DOHH2 (cell line): ENCODE results near the gene GUK1.

ENCODE experiments used
- H3F3A ChIP-seq: fragments of 200-600 bp; sonication (generic), shearing (Covaris generic); 2 replicates; pipeline ENCODE4 v1.6.0; 2016; ENCODE audit warnings: antibody characterized with exemption, mild to moderate bottlenecking; ENCODE audit not compliant: control insufficient read depth, insufficient read depth
- H3K27ac ChIP-seq: fragments of 200-600 bp; sonication (generic); 2 replicates; pipeline ENCODE4 v1.5.1; 2014; ENCODE audit warnings: low read depth, mild to moderate bottlenecking, low read length, moderate library complexity
- H3K27me3 ChIP-seq: fragments of 200-600 bp; sonication (generic); 2 replicates; pipeline ENCODE4 v1.6.1; 2014; ENCODE audit warnings: mild to moderate bottlenecking, low read length, mixed read lengths; ENCODE audit not compliant: control insufficient read depth
- H3K36me3 ChIP-seq: fragments of 200-600 bp; sonication (generic); 2 replicates; pipeline ENCODE4 v1.6.1; 2014; ENCODE audit warnings: mild to moderate bottlenecking, low read length, moderate library complexity, mixed read lengths; ENCODE audit not compliant: control insufficient read depth
- H3K4me1 ChIP-seq: fragments of 200-600 bp; sonication (generic); 2 replicates; pipeline ENCODE4 v1.6.1; 2014; ENCODE audit warnings: mild to moderate bottlenecking, low read length, mixed read lengths; ENCODE audit not compliant: control insufficient read depth
- H3K4me2 ChIP-seq: fragments of 200-600 bp; sonication (generic); 2 replicates; pipeline ENCODE4 v1.6.0; 2014; ENCODE audit warnings: mild to moderate bottlenecking, low read length, moderate library complexity
- H3K4me3 ChIP-seq: fragments of 200-600 bp; sonication (generic); 2 replicates; pipeline ENCODE4 v1.5.1; 2014; ENCODE audit warnings: mild to moderate bottlenecking, low read length, mixed read lengths
- H3K79me2 ChIP-seq: fragments of 200-600 bp; sonication (generic); 2 replicates; pipeline ENCODE4 v1.6.1; 2014; ENCODE audit warnings: mild to moderate bottlenecking, low read length, mixed read lengths; ENCODE audit not compliant: control insufficient read depth
- H3K9me2 ChIP-seq: fragments of 200-600 bp; sonication (generic); replicated peaks from 2 replicates; pipeline ENCODE4 v1.6.1; 2014; ENCODE audit warnings: mild to moderate bottlenecking, low read length, mixed read lengths; ENCODE audit not compliant: control insufficient read depth
- H3K9me3 ChIP-seq: fragments of 200-600 bp; sonication (generic); 2 replicates; pipeline ENCODE4 v1.6.1; 2014; ENCODE audit warnings: antibody characterized with exemption, low read length, mixed read lengths; ENCODE audit not compliant: control insufficient read depth, insufficient read depth
- H4K20me1 ChIP-seq: fragments of 200-600 bp; sonication (generic); 2 replicates; pipeline ENCODE4 v1.6.0; 2014; ENCODE audit warnings: low read depth, mild to moderate bottlenecking, antibody characterized with exemption, low read length, moderate library complexity; ENCODE audit not compliant: control insufficient read depth, insufficient read depth
- EZH2phosphoT487 ChIP-seq: fragments of 200-600 bp; sonication (generic); IDR thresholded peaks from 2 replicates; pipeline ENCODE4 v1.6.1; 2017; ENCODE audit warnings: borderline replicate concordance, mild to moderate bottlenecking, antibody characterized with exemption, low read length, moderate library complexity, mixed read lengths
- TF ChIP-seq, protein P1 (sequence below): fragments of 200-600 bp; sonication (generic); IDR thresholded peaks from one replicate; pipeline ENCODE4 v1.5.1; 2014; ENCODE audit warnings: antibody characterized with exemption, mild to moderate bottlenecking, low read depth, low read length; ENCODE audit not compliant: poor library complexity, severe bottlenecking

The GUK1 gene

DNA sequence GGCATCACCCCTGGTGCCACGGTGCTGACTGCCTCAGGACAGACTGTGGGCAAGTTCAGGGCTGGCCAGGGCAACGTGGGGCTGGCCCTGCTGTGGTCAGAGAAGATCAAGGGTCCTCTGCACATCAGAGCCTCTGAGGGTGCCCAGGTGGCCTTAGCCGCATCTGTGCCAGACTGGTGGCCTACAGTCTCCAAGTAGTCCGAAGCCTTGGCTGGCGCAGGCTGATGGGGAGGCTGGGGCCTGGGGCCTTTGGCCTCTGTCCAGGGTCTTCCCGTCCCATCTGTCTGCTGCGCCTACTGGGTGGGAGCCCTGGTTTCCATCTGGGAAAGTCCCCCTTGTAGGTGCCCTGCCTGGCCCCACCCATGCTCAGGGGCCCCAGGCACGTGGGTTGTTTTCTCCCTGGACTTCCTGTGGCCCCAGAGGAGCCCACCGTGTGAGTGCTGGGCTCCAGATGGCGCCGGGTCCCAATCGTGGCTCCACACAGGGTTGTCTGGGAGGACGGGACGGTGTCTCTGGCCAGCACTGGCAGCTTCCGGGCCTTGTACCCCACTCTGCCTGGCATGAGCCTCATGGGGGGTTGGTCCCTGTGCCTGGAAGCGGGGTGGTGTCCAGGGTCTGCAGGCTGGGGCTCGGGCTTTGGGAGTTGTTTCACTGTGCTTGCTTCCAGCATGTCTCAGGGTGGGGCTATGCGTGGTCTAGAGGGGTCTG lies 35.4 kb downstream of the GUK1 start:
- H3K27me3 ChIP-seq, result no peaks in the 10 kb centered on the region
- no peak overlapping the region for H3K4me2 ChIP-seq
- peaks cover 22% of the 10 kb centered on the region for H3K79me2 ChIP-seq
- H3K27ac ChIP-seq, result no peak overlapping the region
- H3K9me2 ChIP-seq, result no peaks in the 10 kb centered on the region
- peaks cover 9% of the 10 kb centered on the region; the same call in 1 of the 2 replicates for H3K36me3 ChIP-seq
- H3K9me3 ChIP-seq, result peaks cover 5% of the 10 kb centered on the region; the same call in 1 of the 2 replicates
- peaks cover 3% of the 10 kb centered on the region; the same call in 1 of the 2 replicates for H3K4me1 ChIP-seq
- H3K4me3 ChIP-seq, result no peak overlapping the region
- H4K20me1 ChIP-seq, result no peaks in the 10 kb centered on the region
- no peaks in the 10 kb centered on the region for H3F3A ChIP-seq
- TF ChIP-seq, protein P1, sequence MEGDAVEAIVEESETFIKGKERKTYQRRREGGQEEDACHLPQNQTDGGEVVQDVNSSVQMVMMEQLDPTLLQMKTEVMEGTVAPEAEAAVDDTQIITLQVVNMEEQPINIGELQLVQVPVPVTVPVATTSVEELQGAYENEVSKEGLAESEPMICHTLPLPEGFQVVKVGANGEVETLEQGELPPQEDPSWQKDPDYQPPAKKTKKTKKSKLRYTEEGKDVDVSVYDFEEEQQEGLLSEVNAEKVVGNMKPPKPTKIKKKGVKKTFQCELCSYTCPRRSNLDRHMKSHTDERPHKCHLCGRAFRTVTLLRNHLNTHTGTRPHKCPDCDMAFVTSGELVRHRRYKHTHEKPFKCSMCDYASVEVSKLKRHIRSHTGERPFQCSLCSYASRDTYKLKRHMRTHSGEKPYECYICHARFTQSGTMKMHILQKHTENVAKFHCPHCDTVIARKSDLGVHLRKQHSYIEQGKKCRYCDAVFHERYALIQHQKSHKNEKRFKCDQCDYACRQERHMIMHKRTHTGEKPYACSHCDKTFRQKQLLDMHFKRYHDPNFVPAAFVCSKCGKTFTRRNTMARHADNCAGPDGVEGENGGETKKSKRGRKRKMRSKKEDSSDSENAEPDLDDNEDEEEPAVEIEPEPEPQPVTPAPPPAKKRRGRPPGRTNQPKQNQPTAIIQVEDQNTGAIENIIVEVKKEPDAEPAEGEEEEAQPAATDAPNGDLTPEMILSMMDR, result no peak
- no peak for TF ChIP-seq EZH2phosphoT487

DNA sequence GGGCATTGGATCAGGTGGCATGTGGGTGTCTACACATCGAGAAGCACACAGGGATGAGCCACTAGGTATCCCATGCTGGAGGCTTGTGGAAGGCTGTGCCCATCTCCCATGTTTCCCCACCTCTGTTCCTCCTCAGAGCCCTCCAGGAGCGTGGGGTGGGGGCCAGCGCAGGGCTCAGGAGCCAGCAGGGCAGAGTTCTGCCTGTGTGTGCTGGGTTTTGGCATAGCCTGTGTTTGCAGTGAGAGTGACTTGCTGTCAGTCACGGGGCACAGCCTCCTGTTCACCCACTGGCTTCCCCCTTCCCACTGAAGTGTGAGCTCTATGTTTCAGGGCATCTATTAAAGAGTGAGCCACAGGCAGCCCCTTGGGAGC lies 35.9 kb downstream of the GUK1 start:
- H3F3A ChIP-seq, result no peaks in the 10 kb centered on the region
- peaks cover 22% of the 10 kb centered on the region for H3K79me2 ChIP-seq
- H3K4me1 ChIP-seq, result peaks cover 3% of the 10 kb centered on the region; the same call in 1 of the 2 replicates
- peaks cover 5% of the 10 kb centered on the region; the same call in 1 of the 2 replicates for H3K9me3 ChIP-seq
- H3K4me2 ChIP-seq, result no peak overlapping the region
- no peaks in the 10 kb centered on the region for H3K9me2 ChIP-seq
- H3K27ac ChIP-seq, result no peak overlapping the region
- H4K20me1 ChIP-seq, result no peaks in the 10 kb centered on the region
- H3K27me3 ChIP-seq, result no peaks in the 10 kb centered on the region
- no peak for TF ChIP-seq EZH2phosphoT487
- TF ChIP-seq, protein P1, result no peak
- peaks cover 9% of the 10 kb centered on the region; the same call in 1 of the 2 replicates for H3K36me3 ChIP-seq
- no peak overlapping the region for H3K4me3 ChIP-seq

DNA sequence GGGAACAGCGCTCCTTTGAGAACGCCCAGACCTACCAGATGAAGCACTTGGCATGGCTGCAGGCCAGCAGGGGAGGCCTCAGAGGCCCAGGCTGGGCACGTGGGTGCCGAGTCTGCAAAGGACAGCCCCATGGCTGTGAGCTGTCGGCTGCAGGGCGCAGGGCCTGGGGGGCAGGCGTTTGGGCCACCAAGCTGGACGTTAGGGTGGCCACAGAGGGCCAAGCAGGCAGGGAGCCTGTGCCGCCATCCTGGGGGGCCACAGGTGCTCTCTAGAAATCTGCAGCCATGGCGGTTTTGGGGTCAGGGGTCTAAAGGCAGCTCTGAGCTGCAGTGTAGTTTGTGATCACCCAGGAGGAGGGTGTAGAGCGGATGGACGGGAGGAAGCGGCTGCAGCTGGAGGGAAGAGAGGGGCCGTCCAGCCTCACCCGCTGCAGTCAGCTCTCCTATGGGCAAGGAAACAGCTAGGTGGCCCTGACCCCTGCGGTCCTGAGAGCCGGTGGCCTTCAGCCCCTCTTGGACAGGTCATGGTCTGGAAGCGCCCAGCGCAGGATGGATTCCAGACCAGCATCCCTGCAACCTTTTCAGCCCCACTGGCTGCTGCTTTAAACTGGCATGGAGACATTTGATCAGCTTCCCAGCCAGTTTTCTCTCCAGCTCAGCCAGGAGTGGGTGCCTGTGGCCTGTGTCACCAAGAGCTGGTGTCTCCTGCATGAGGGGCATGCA lies 36.5 kb downstream of the GUK1 start:
- peaks cover 9% of the 10 kb centered on the region; the same call in 1 of the 2 replicates for H3K36me3 ChIP-seq
- no peak overlapping the region for H3K4me2 ChIP-seq
- H3K27ac ChIP-seq, result no peak overlapping the region
- no peaks in the 10 kb centered on the region for H3K27me3 ChIP-seq
- H3K9me2 ChIP-seq, result no peaks in the 10 kb centered on the region
- H3K79me2 ChIP-seq, result peaks cover 22% of the 10 kb centered on the region
- no peaks in the 10 kb centered on the region for H4K20me1 ChIP-seq
- peaks cover 3% of the 10 kb centered on the region; the same call in 1 of the 2 replicates for H3K4me1 ChIP-seq
- H3K4me3 ChIP-seq, result no peak overlapping the region
- no peaks in the 10 kb centered on the region for H3F3A ChIP-seq
- TF ChIP-seq, protein P1, result no peak
- no peak for TF ChIP-seq EZH2phosphoT487
- H3K9me3 ChIP-seq, result peaks cover 5% of the 10 kb centered on the region; the same call in 1 of the 2 replicates
